HEK293 (cell line): Measurements from ENCODE around the gene TBC1D4.

Experiments used
- CTCF ChIA-PET: fragments of 350-600 bp; formaldehyde crosslinking; extraction: SDS; loops from one replicate; lab custom pipeline; 2021; ENCODE audit warnings: antibody characterized with exemption; lab: Yijun Ruan, JAX
- POLR2A ChIA-PET: fragments of 300-600 bp; formaldehyde crosslinking; extraction: SDS; loops from one replicate; lab custom pipeline; 2020; ENCODE audit warnings: antibody characterized with exemption, inconsistent platforms; lab: Yijun Ruan, JAX
- H3K27ac ChIP-seq: fragments of 200-500 bp; sonication (Bioruptor generic); 2 replicates; pipeline ENCODE4 v1.5.1; 2014; ENCODE audit warnings: low read depth, low read length, control low read depth, inconsistent platforms; ENCODE audit errors: extremely low read depth
- H3K36me3 ChIP-seq, 2 experiments: fragments of 200-500 bp in 1 of 2; sonication (Bioruptor generic) in 1 of 2; 1 replicate in 1 of 2; 2 replicates in 1 of 2; pipeline ENCODE4 v1.5.1; 2014 to 2017; ENCODE audit warnings: inconsistent platforms in 2 of 2, low read length in 2 of 2; ENCODE audit not compliant: control insufficient read depth in 2 of 2, insufficient read depth in 1 of 2
- H3K4me1 ChIP-seq: fragments of 200-500 bp; sonication (Bioruptor generic); 2 replicates; pipeline ENCODE4 v1.5.1; 2014; ENCODE audit warnings: mild to moderate bottlenecking, low read length, inconsistent platforms; ENCODE audit not compliant: control insufficient read depth, insufficient read depth
- H3K4me3 ChIP-seq: 2 replicates; pipeline ENCODE4 v1.5.1; 2011; ENCODE audit warnings: low read depth, mild to moderate bottlenecking, control low read depth, low read length, moderate library complexity
- H3K9me3 ChIP-seq: fragments of 200-500 bp; sonication (Bioruptor generic); 2 replicates; pipeline ENCODE4 v1.5.1; 2014; ENCODE audit warnings: low read depth, low read length, inconsistent platforms; ENCODE audit not compliant: control insufficient read depth, insufficient read depth
- EGR2 ChIP-seq: fragments of 450-650 bp; formaldehyde crosslinking; IDR thresholded peaks from 2 replicates; pipeline ENCODE4 v1.5.1; 2016; ENCODE audit warnings: low read depth, missing biosample characterization, missing genetic modification characterization
- GFI1B ChIP-seq: fragments of 450-650 bp; formaldehyde crosslinking; IDR thresholded peaks from 2 replicates; pipeline ENCODE4 v1.5.1; 2016; ENCODE audit warnings: missing biosample characterization, missing genetic modification characterization
- HOXA7 ChIP-seq: sonication (generic); formaldehyde crosslinking; IDR thresholded peaks from 2 replicates; pipeline ENCODE4 v1.8.1; 2022; ENCODE audit warnings: missing genetic modification reagents, borderline replicate concordance
- HOXD13 ChIP-seq: sonication (generic); formaldehyde crosslinking; IDR thresholded peaks from 2 replicates; pipeline ENCODE4 v1.8.0; 2022; ENCODE audit warnings: missing genetic modification reagents, borderline replicate concordance
- KLF1 ChIP-seq: fragments of 450-650 bp; formaldehyde crosslinking; IDR thresholded peaks from 2 replicates; pipeline ENCODE4 v1.5.1; 2016; ENCODE audit warnings: missing biosample characterization, missing genetic modification characterization
- KLF10 ChIP-seq: fragments of 450-650 bp; IDR thresholded peaks from 2 replicates; pipeline ENCODE4 v1.5.1; 2018; ENCODE audit warnings: missing biosample characterization, mild to moderate bottlenecking, missing genetic modification characterization
- KLF16 ChIP-seq: fragments of 450-650 bp; formaldehyde crosslinking; IDR thresholded peaks from 2 replicates; pipeline ENCODE4 v1.5.1; 2017; ENCODE audit warnings: missing biosample characterization, missing genetic modification characterization
- KLF9 ChIP-seq: fragments of 450-650 bp; formaldehyde crosslinking; IDR thresholded peaks from 2 replicates; pipeline ENCODE4 v1.5.1; 2016; ENCODE audit warnings: missing biosample characterization, missing genetic modification characterization, low read depth
- SALL2 ChIP-seq: fragments of 450-650 bp; formaldehyde crosslinking; IDR thresholded peaks from 2 replicates; pipeline ENCODE4 v1.5.0; 2017; ENCODE audit warnings: missing biosample characterization, mild to moderate bottlenecking, missing genetic modification characterization, borderline replicate concordance
- TCF7L2 ChIP-seq: IDR thresholded peaks from 2 replicates; pipeline ENCODE4 v1.6.1; 2011; ENCODE audit warnings: low read depth, mild to moderate bottlenecking, inconsistent platforms, low read length, moderate library complexity, borderline replicate concordance
- ZEB2 ChIP-seq: fragments of 450-650 bp; formaldehyde crosslinking; IDR thresholded peaks from 2 replicates; pipeline ENCODE4 v1.5.1; 2016; ENCODE audit warnings: missing biosample characterization, missing genetic modification characterization
- ZFHX2 ChIP-seq: fragments of 450-650 bp; formaldehyde crosslinking; conservative IDR thresholded peaks from 2 replicates; pipeline ENCODE4 v1.5.1; 2016; ENCODE audit warnings: missing biosample characterization, missing genetic modification characterization
- ZNF138 ChIP-seq: fragments of 450-650 bp; formaldehyde crosslinking; IDR thresholded peaks from 2 replicates; pipeline ENCODE4 v1.5.1; 2016; ENCODE audit warnings: missing biosample characterization, missing genetic modification characterization, borderline replicate concordance
- ZNF223 ChIP-seq: fragments of 450-650 bp; formaldehyde crosslinking; IDR thresholded peaks from 2 replicates; pipeline ENCODE4 v1.5.1; 2016; ENCODE audit warnings: missing biosample characterization, missing genetic modification characterization
- ZNF24 ChIP-seq: fragments of 450-650 bp; formaldehyde crosslinking; IDR thresholded peaks from 2 replicates; pipeline ENCODE4 v1.5.1; 2016; ENCODE audit warnings: missing biosample characterization, missing genetic modification characterization
- ZNF341 ChIP-seq: fragments of 450-650 bp; formaldehyde crosslinking; IDR thresholded peaks from 2 replicates; pipeline ENCODE4; 2016; ENCODE audit warnings: low read depth, missing biosample characterization, missing genetic modification characterization
- ZNF366 ChIP-seq: fragments of 450-650 bp; formaldehyde crosslinking; conservative IDR thresholded peaks from 2 replicates; pipeline ENCODE4 v1.5.1; 2016; ENCODE audit warnings: missing biosample characterization, missing genetic modification characterization
- ZNF404 ChIP-seq: fragments of 450-650 bp; formaldehyde crosslinking; IDR thresholded peaks from 2 replicates; pipeline ENCODE4 v1.5.1; 2017; ENCODE audit warnings: missing biosample characterization, missing genetic modification characterization
- ZNF488 ChIP-seq: fragments of 450-650 bp; formaldehyde crosslinking; IDR thresholded peaks from 2 replicates; pipeline ENCODE4 v1.5.1; 2016; ENCODE audit warnings: missing biosample characterization, missing genetic modification characterization
- ZNF529 ChIP-seq: fragments of 450-650 bp; formaldehyde crosslinking; IDR thresholded peaks from 2 replicates; pipeline ENCODE4 v1.5.1; 2017; ENCODE audit warnings: missing genetic modification characterization, missing biosample characterization; ENCODE audit not compliant: insufficient replicate concordance
- ZNF544 ChIP-seq: fragments of 450-650 bp; formaldehyde crosslinking; IDR thresholded peaks from 2 replicates; pipeline ENCODE4 v1.5.0; 2017; ENCODE audit warnings: missing biosample characterization, missing genetic modification characterization
- ZXDB ChIP-seq: fragments of 450-650 bp; formaldehyde crosslinking; IDR thresholded peaks from 2 replicates; pipeline ENCODE4 v1.5.1; 2016; ENCODE audit warnings: missing biosample characterization, missing genetic modification characterization
- TF ChIP-seq, protein P1 (sequence below): fragments of 450-650 bp; formaldehyde crosslinking; IDR thresholded peaks from 2 replicates; pipeline ENCODE4 v1.5.1; 2016; ENCODE audit warnings: missing biosample characterization, missing genetic modification characterization
- TF ChIP-seq, protein P2 (sequence below): fragments of 450-650 bp; formaldehyde crosslinking; IDR thresholded peaks from 2 replicates; pipeline ENCODE4 v1.5.1; 2017; ENCODE audit warnings: missing biosample characterization, missing genetic modification characterization

The TBC1D4 gene

DNA sequence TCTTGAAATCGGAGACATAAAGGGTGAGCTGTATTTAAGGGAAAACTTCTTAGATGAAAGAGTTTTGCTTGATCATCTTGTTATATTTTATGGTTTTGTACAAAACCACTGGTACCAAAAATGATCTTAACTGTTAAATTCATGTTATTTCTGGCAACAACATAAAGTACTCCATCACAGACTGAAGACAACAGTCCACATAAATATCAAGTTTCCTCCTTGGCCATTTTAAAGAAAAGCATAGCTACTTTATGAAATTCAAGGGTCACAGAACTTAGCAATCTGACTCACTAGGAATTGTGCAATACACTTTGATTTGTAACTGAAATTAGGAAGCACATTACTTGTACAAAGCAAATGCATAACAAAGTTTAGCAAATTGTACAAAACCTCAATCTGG is 66.3 kb downstream of the TBC1D4 start (continued):
- TF ChIP-seq ZEB2 (tag by site-specific recombination) (peak; percentile 48; the same call in 1 of the 2 replicates), ZNF223 (tag by site-specific recombination) (no peak), ZNF544 (tag by site-specific recombination) (no peak), ZNF24 (tag by site-specific recombination) (0 out of 2 replicates have a peak, but pooled peaks have one; percentile 27), HOXD13 (CRISPR knock-in tag) (no peak), GFI1B (tag by site-specific recombination) (0 out of 2 replicates have a peak, but pooled peaks have one; percentile 66), TCF7L2 (peak; percentile 50), ZXDB (0 out of 2 replicates have a peak, but pooled peaks have one; percentile 33), KLF16 (0 out of 2 replicates have a peak, but pooled peaks have one; percentile 20), ZNF366 (peak; percentile 48; the same call in 1 of the 2 replicates), ZNF341 (tag by site-specific recombination) (no peak), ZNF404 (tag by site-specific recombination) (no peak)
- TF ChIP-seq, protein P1, sequence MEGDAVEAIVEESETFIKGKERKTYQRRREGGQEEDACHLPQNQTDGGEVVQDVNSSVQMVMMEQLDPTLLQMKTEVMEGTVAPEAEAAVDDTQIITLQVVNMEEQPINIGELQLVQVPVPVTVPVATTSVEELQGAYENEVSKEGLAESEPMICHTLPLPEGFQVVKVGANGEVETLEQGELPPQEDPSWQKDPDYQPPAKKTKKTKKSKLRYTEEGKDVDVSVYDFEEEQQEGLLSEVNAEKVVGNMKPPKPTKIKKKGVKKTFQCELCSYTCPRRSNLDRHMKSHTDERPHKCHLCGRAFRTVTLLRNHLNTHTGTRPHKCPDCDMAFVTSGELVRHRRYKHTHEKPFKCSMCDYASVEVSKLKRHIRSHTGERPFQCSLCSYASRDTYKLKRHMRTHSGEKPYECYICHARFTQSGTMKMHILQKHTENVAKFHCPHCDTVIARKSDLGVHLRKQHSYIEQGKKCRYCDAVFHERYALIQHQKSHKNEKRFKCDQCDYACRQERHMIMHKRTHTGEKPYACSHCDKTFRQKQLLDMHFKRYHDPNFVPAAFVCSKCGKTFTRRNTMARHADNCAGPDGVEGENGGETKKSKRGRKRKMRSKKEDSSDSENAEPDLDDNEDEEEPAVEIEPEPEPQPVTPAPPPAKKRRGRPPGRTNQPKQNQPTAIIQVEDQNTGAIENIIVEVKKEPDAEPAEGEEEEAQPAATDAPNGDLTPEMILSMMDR (tag by site-specific recombination) = no peak
- TF ChIP-seq, protein P2, sequence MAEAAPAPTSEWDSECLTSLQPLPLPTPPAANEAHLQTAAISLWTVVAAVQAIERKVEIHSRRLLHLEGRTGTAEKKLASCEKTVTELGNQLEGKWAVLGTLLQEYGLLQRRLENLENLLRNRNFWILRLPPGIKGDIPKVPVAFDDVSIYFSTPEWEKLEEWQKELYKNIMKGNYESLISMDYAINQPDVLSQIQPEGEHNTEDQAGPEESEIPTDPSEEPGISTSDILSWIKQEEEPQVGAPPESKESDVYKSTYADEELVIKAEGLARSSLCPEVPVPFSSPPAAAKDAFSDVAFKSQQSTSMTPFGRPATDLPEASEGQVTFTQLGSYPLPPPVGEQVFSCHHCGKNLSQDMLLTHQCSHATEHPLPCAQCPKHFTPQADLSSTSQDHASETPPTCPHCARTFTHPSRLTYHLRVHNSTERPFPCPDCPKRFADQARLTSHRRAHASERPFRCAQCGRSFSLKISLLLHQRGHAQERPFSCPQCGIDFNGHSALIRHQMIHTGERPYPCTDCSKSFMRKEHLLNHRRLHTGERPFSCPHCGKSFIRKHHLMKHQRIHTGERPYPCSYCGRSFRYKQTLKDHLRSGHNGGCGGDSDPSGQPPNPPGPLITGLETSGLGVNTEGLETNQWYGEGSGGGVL (tag by site-specific recombination) = no peak

- Histone ChIP-seq H3K9me3 (no peaks in the 10 kb centered on the region), H3K4me3 (no peak overlapping the region), H3K4me1 (no peaks in the 10 kb centered on the region), H3K36me3 (no peaks in the 10 kb centered on the region), H3K27ac (no peak overlapping the region)
- TF ChIP-seq SALL2 (tag by site-specific recombination) = no peak
- TF ChIP-seq ZNF488 (tag by site-specific recombination) = no peak
- TF ChIP-seq KLF10 (tag by site-specific recombination) = 0 out of 2 replicates have a peak, but pooled peaks have one; percentile 14
- no peak for TF ChIP-seq ZNF138 (tag by site-specific recombination)
- POLR2A ChIA-PET = interaction anchor here (0.7 kb wide), 1 partner anchor 56 kb away, joined by 4 read pairs; no protein-coding TSS in a partner anchor
- CTCF ChIA-PET = interaction anchor here (1.2 kb wide), 1 partner anchor 16 kb away, joined by 3 read pairs; no protein-coding TSS in a partner anchor
Observed at GRCh38 chr13:75415171-75415570, 66.8 kb downstream of the TBC1D4 start.

DNA sequence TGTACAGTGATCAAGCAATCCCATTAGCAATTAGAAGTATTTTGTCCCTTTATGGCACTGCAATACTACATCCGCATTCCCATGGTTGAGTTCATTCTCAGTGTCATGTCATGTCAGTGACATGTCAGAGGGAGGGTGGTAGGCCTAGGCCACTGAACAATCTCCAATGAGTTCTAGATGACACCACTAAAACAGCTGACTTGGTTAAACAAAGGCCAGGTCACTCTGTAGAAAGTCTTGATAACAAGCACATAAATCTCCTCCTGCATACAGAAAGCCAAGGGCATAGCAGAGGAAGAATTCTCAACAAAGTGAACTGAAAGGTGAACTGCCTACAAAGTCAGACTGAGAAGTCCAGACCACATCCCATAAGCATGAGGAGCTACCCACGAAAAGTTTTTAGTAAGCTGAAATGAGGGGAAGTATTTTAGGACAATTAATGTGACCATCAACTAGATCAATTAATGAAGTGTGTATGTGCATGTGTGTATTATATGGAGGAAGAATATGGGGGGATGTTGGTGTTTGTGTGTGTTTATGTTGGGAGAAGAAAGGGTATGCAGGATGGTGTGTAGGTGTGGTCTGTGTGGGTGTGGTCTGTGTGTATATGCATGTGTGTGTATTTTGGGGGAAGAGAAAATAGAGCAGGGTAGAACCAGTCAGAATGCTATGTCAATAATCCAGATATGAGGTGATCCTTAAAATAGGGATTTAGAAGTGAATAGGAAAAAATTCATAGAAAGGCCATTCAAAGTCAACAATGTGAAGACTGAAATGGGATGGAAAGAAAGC is 67.7 kb downstream of the TBC1D4 start:
- CTCF ChIA-PET = interaction anchor here (1.2 kb wide), 1 partner anchor 17 kb away, joined by 3 read pairs; no protein-coding TSS in a partner anchor
- Histone ChIP-seq H3K4me1 (no peaks in the 10 kb centered on the region), H3K36me3 (no peaks in the 10 kb centered on the region), H3K4me3 (no peak overlapping the region), H3K27ac (no peak overlapping the region), H3K9me3 (no peaks in the 10 kb centered on the region)
- TF ChIP-seq EGR2 (tag by site-specific recombination) (peak; percentile 95), ZNF529 (tag by site-specific recombination) (no peak), ZFHX2 (tag by site-specific recombination) (peak; percentile 96), KLF9 (tag by site-specific recombination) (peak; percentile 70), HOXA7 (CRISPR knock-in tag) (no peak), KLF1 (tag by site-specific recombination) (peak; percentile 57)
- POLR2A ChIA-PET = interaction anchor here (0.7 kb wide), 1 partner anchor 55 kb away, joined by 4 read pairs; no protein-coding TSS in a partner anchor
